ENCODE results near the gene FPGS. TPM values are rescaled to one million over a fixed set of nuclear protein-coding genes. Genes with fewer than 3 reads are reported as not detected.

FPGS gene
- total RNA-seq, 1 donor from 2014 or later = 68.9 TPM

GRCh38 chr9:127809540-127810377 is 7.1 kb downstream of the FPGS start:
- H3K27ac ChIP-seq = no peak overlapping the region
- DNase-seq (peak; percentile 78), ATAC-seq (peak; percentile 76)

DNA sequence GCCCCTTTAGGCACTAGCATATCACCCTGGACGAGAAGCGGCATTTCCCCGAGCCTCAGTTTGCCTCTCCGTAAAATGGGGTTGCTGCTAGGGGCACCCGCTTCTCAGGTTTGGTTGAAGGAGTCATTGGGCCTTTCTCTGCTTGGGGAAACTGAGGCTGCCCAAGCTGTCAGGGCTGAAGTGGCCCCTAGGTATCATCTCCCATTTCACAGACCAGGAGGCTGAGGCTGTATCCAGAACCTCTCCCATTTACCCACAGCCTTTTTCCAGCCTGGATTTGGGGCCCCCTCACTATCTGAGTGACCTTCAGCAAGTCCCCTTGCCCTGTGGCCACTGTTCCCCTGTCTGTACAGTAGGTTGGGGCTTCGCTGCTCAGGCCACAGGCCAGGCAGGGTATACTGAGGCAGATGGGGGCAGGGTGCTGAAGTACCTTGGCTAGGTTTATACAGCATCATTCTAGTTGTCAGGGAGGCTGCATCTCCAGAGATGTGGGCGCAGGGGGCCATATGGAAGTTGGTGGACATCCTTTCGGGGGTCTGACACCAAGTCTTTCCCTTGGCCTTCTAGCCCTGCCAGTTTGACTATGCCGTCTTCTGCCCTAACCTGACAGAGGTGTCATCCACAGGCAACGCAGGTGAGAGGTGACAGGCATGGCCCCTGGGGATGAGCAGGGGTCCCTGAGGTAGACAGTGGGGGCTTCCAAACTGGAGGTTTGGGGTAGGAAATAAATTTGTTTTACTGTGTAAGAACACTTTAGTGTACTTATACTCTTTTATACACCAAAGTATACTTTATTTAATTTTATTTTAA is 7.9 kb downstream of the FPGS start:
- Histone ChIP-seq H3K4me3 (no peak overlapping the region), H3K9me3 (no peaks in the 10 kb centered on the region), H3K27me3 (no peaks in the 10 kb centered on the region), H3K36me3 (peaks cover 91% of the 10 kb centered on the region), H3K27ac (no peak overlapping the region), H3K4me1 (no peaks in the 10 kb centered on the region)
- TF ChIP-seq, protein P1, sequence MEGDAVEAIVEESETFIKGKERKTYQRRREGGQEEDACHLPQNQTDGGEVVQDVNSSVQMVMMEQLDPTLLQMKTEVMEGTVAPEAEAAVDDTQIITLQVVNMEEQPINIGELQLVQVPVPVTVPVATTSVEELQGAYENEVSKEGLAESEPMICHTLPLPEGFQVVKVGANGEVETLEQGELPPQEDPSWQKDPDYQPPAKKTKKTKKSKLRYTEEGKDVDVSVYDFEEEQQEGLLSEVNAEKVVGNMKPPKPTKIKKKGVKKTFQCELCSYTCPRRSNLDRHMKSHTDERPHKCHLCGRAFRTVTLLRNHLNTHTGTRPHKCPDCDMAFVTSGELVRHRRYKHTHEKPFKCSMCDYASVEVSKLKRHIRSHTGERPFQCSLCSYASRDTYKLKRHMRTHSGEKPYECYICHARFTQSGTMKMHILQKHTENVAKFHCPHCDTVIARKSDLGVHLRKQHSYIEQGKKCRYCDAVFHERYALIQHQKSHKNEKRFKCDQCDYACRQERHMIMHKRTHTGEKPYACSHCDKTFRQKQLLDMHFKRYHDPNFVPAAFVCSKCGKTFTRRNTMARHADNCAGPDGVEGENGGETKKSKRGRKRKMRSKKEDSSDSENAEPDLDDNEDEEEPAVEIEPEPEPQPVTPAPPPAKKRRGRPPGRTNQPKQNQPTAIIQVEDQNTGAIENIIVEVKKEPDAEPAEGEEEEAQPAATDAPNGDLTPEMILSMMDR (IDR thresholded peaks at IDR 0.05) = no peak
- DNase-seq = no peak
- intact Hi-C loops (cut with DNase I) = no loop called here
- ATAC-seq = no peak

More at GRCh38 chr9:127809540-127810377, 7.1 kb downstream of the FPGS start:
- H3K27me3 ChIP-seq = no peaks in the 10 kb centered on the region
- TF ChIP-seq, protein P1 (IDR thresholded peaks at IDR 0.05) = no peak
- intact Hi-C loops (cut with DNase I) = no loop called here
- no peak overlapping the region for H3K4me3 ChIP-seq
- H3K36me3 ChIP-seq = peaks cover 88% of the 10 kb centered on the region
- H3K4me1 ChIP-seq = peaks cover 6% of the 10 kb centered on the region
- H3K9me3 ChIP-seq = no peaks in the 10 kb centered on the region

DNA sequence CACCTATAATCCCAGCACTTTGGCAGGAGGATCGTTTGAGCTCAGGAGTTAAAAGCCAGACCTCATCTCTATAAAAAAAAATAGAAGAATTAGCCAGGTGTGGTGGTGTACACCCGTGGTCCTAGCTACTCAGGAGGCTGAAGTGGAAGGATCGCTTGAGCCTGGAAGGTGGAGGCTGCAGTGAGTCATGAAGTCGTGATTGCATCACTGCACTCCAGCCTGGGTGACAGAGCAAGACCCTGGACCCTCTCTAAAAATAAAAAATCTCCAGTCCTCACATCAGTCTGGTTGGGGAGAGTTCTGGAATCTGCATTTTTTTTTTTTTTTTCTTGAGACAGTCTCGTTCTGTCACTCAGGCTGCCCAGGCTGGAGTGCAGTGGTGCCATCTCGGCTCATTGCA is 9.3 kb downstream of the FPGS start:
- Histone ChIP-seq H3K4me1 (no peaks in the 10 kb centered on the region), H3K27me3 (no peaks in the 10 kb centered on the region), H3K27ac (no peak overlapping the region), H3K36me3 (peaks cover 91% of the 10 kb centered on the region), H3K9me3 (no peaks in the 10 kb centered on the region), H3K4me3 (no peak overlapping the region)
- TF ChIP-seq, protein P1 (IDR thresholded peaks at IDR 0.05) = no peak
- DNase-seq (no peak), ATAC-seq (no peak)
- intact Hi-C loops (cut with DNase I) = no loop called here

DNA sequence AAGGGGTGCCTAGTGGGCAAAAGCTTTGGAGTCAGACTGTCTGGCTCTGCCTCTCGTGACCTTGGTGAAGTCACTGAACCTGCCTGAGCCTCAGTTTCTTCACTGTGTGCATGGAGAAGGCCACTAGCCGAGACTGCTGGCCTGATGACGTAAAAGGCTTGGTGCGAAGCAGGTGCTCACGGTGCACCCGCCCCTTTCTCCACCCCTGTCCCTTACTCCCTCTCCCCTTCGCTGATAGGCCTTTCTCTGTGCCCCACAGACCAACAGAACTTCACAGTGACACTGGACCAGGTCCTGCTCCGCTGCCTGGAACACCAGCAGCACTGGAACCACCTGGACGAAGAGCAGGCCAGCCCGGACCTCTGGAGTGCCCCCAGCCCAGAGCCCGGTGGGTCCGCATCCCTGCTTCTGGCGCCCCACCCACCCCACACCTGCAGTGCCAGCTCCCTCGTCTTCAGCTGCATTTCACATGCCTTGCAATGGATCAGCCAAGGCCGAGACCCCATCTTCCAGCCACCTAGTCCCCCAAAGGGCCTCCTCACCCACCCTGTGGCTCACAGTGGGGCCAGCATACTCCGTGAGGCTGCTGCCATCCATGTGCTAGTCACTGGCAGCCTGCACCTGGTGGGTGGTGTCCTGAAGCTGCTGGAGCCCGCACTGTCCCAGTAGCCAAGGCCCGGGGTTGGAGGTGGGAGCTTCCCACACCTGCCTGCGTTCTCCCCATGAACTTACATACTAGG is 10.4 kb downstream of the FPGS start:
- DNase-seq = no peak
- no peaks in the 10 kb centered on the region for H3K27me3 ChIP-seq
- no peaks in the 10 kb centered on the region for H3K4me1 ChIP-seq
- H3K36me3 ChIP-seq = peaks cover 91% of the 10 kb centered on the region
- intact Hi-C loops (cut with DNase I) = no loop called here
- no peak overlapping the region for H3K27ac ChIP-seq
- TF ChIP-seq, protein P1 (IDR thresholded peaks at IDR 0.05) = no peak
- H3K4me3 ChIP-seq = no peak overlapping the region
- no peaks in the 10 kb centered on the region for H3K9me3 ChIP-seq
- no peak for ATAC-seq

GRCh38 chr9:127813686-127814226 is 11.1 kb downstream of the FPGS start:
- no peak for DNase-seq
- peak overlapping the region; percentile 30 for H3K27ac ChIP-seq
- TF ChIP-seq, protein P1 (IDR thresholded peaks at IDR 0.05) = no peak
- peak; percentile 5 for ATAC-seq
- peaks cover 91% of the 10 kb centered on the region for H3K36me3 ChIP-seq
- no peak overlapping the region for H3K4me3 ChIP-seq
- no peaks in the 10 kb centered on the region for H3K4me1 ChIP-seq
- H3K27me3 ChIP-seq = no peaks in the 10 kb centered on the region
- no peaks in the 10 kb centered on the region for H3K9me3 ChIP-seq
- intact Hi-C loops (cut with DNase I) = no loop called here
